HG03565 (cell line): ENCODE results near the gene COL6A3.
"Not testable (repeated sequence)": the region's sequence is repeated elsewhere in the genome, so short reads cannot be mapped to it uniquely, and the experiment has no call there.

ENCODE experiments used
- ATAC-seq: cut with Tn5 transposase; IDR thresholded peaks from one replicate; pipeline ENCODE4 v1.9.1; 2021; ENCODE audit warnings: mild to moderate bottlenecking, moderate library complexity; ENCODE audit not compliant: unreplicated experiment

The COL6A3 gene

GRCh38 chr2:237422309-237422708 is 8.3 kb upstream of the COL6A3 start:
- ATAC-seq, result no peak

GRCh38 chr2:237421542-237422116 is 7.7 kb upstream of the COL6A3 start:
- no peak for ATAC-seq

- ATAC-seq, result no peak
Measured at GRCh38 chr2:237418300-237418699, 4.3 kb upstream of the COL6A3 start.

GRCh38 chr2:237412988-237413776 is 782 bp downstream of the COL6A3 start:
- ATAC-seq, result no peak

DNA sequence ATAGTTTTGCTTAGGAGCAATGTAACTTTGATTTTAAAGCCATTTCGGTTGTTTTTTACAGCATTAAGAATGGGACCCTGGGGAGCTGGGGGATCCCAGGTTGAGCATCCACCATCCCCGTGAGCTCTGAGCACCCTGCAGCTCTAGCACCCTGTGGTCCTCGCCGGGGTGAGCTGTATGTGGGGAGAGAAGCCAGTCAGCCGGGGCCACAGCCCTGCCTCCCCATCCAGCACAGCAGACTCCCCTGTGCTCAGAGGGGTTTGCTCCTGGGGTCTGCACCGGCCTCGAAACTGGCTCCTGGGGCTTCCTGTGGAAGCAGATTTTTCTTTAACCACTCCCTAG is 1.3 kb downstream of the COL6A3 start:
- no peak for ATAC-seq

- no peak for ATAC-seq
Measured at GRCh38 chr2:237411683-237412423, 2.1 kb downstream of the COL6A3 start.

GRCh38 chr2:237411092-237411601 is 2.8 kb downstream of the COL6A3 start:
- ATAC-seq, result no peak

DNA sequence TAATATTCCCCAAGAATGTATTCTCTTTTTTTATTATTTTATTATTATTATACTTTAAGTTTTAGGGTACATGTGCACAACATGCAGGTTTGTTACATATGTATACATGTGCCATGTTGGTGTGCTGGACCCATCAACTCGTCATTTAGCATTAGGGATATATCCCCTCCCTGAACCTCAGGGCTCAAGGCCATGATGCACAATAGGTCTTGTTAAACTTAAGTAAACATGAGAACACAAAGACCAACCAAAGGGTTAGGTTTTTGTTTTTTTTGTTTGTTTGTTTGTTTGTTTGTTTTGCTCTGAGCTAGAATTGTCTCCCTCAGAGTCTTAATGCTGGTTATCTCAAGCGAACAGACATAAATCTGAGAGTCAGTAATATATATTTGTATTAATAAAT is 4.7 kb downstream of the COL6A3 start:
- ATAC-seq, result not testable (repeated sequence)

- no peak for ATAC-seq
Measured at GRCh38 chr2:237408335-237409000, 5.5 kb downstream of the COL6A3 start.

- ATAC-seq, result no peak
Measured at GRCh38 chr2:237407700-237408099, 6.3 kb downstream of the COL6A3 start.

DNA sequence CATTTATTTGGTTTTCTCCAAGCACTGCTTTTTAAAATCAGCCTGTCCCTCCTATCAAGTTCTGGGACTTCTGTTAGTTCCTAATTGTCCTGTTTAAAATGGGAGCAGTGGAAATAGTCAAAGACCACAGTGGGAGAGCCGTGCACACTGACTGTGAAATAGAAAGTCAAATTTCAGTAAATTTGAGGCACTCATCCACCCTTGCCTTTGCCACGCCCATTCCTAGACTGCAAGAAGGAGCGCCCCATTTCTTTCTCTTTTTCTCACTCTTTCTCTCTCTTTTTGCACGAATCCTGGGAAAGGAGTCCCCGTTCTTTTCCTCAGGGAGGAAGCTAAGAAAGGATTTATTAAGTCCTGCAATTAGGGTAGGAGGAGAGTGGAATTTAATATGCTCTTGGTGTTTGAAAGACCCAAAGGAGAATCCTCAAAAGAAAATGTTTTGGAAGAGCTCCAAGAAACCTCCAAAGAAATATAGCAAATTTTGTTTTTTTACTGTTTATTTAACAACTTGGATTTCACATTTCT is 7.5 kb downstream of the COL6A3 start:
- ATAC-seq, result no peak

DNA sequence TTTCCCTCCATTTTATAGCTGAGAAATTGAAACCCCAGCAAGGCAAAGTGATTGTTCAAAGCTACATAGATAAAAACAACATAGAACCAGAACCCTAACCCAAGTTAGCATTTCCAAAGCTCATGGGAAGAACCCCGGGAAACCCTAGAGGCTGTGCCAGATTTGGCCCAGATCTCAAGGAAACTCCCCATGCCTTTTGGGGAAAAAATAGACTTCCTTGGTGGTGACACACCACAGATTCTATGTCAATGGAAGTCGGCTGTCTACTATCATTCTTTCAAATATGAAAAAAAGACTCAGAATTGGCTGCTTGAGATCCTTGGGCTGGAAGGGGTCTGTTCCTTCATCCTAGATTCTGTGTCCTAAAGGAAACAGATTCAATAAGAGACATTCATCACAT is 8.4 kb downstream of the COL6A3 start:
- no peak for ATAC-seq

DNA sequence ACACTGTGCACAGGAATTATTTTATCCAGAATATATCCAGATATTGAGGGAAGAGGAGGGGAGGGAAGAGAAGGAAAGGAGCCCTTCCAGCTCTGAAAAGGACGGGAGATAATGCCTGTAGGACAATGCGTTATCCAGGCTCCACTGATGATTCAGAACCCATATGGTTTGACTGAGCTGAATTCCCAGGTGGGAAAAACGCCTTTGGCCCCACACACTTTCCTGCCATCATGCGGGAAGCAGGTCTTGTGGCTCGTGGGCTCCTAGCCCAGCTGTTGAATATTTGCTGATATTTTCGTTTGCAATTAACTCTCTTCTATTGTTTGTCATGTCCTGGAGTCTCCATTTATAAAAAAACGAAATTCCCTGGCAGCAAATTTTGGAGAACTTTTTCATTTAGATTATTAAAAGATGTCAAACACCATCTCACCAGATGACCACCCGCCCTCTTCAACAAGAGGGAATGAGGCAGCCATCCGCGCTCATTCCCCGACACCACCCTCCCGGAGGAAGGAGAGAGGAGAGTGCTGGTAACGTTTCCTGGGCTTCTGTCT is 8.9 kb downstream of the COL6A3 start:
- ATAC-seq, result no peak

DNA sequence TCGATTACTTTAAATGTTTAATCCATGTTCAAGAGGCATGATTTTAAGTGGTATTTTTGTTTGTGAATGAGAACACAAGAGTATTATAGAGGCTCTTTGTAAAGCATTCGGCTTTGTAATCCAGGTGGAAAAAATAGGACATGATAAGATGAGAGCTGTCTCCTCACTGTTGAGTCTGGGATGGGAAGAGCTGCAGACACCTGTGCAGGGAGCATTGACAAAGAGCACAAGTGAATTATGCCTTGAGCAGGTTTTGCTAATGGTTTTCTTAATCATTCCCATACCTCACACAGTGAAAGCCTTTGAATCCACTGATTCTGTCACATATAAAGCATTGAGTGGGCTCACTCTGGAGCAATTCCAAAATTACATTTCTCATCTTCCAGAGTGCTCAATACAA is 9.6 kb downstream of the COL6A3 start:
- no peak for ATAC-seq

- ATAC-seq, result no peak
Measured at GRCh38 chr2:237403024-237403882, 10.7 kb downstream of the COL6A3 start.

DNA sequence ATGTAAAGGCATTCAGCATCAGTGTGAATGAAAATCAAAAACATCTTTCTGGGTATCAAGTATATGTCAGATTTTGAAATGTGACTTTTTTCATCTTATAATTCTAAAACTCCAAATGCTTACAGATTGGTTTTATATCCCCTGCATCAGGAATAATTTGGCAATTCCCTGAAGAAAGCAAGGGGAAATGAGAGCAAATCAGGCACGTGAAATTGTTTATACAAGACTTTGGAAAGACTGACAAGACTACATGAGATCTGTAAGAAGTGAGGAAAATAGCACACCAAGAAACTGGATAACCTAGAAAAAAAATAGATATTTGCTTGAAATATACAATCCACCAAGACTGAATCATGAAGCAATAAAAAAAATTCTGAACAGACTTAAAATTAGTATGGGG is 13.8 kb downstream of the COL6A3 start:
- ATAC-seq, result no peak

GRCh38 chr2:237397072-237397471 is 16.9 kb downstream of the COL6A3 start:
- no peak for ATAC-seq

DNA sequence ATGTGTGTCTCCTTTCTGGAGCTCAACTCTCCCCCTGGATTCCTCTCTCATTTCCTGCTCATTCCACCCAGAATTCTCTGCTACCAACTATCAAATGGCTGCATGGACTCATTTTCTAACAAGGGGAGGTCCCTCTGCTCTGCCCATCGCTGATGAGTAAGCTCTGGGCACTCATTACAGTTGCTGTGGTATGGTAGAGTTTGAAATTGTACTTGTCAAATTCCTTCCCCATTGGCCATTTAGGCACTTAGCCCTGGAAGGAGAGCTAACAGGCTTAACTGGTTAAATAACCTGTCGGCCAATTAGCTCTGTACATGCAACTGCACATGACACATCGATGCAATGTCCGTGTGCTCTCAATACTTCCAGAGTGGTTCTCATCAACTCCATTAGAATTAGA is 20.4 kb downstream of the COL6A3 start:
- ATAC-seq, result no peak

GRCh38 chr2:237392186-237392585 is 21.8 kb downstream of the COL6A3 start:
- no peak for ATAC-seq

GRCh38 chr2:237391140-237391539 is 22.8 kb downstream of the COL6A3 start:
- no peak for ATAC-seq
